Vagina (tissue), 2 donors: Measurements from ENCODE around the gene REV1. TPM values are rescaled to one million over a fixed set of nuclear protein-coding genes. Genes with fewer than 3 reads are reported as not detected.

Experiments used
- DNase-seq, 2 donors: peaks; one replicate each; pipeline ENCODE4 v3.0.0-alpha.2; 2017; ENCODE audit errors: extremely low spot score in 2 of 2
- H3K27ac ChIP-seq: fragments of 200-600 bp; sonication (generic); one replicate; pipeline ENCODE4 v1.5.1; 2019
- H3K27me3 ChIP-seq: fragments of 200-600 bp; sonication (generic); one replicate; pipeline ENCODE4 v1.5.1; 2019
- H3K36me3 ChIP-seq, 2 donors: fragments of 200-600 bp; sonication (generic); one replicate each; pipeline ENCODE4 v1.5.1; 2017 to 2019
- H3K4me1 ChIP-seq: fragments of 200-600 bp; sonication (generic); one replicate; pipeline ENCODE4 v1.5.1; 2019
- H3K4me3 ChIP-seq, 2 donors: fragments of 200-600 bp; sonication (generic); 1 replicate in 1 of 2; 2 replicates in 1 of 2; pipeline ENCODE4 v1.5.1; 2016 to 2019
- H3K9me3 ChIP-seq: fragments of 200-600 bp; sonication (generic); one replicate; pipeline ENCODE4 v1.5.1; 2019
- CTCF ChIP-seq, 3 experiments: fragments of 450-650 bp in 2 of 3; fragments of 200-600 bp in 1 of 3; sonication (generic) in 1 of 3; IDR thresholded peaks; one replicate each; pipeline ENCODE4 v1.5.1; 2017 to 2019; ENCODE audit warnings: antibody characterized with exemption in 3 of 3, mild to moderate bottlenecking in 2 of 3, moderate library complexity in 2 of 3
- POLR2A ChIP-seq, 2 donors: fragments of 450-650 bp; IDR thresholded peaks; one replicate each; pipeline ENCODE4 v1.6.1; 2017; ENCODE audit warnings: antibody characterized with exemption in 2 of 2, mild to moderate bottlenecking in 2 of 2, moderate library complexity in 2 of 2
- POLR2AphosphoS5 ChIP-seq, 2 donors: sonication (generic); formaldehyde crosslinking; IDR thresholded peaks; one replicate each; pipeline ENCODE4 v1.9.0; 2017; ENCODE audit warnings: antibody characterized with exemption in 2 of 2, mild to moderate bottlenecking in 2 of 2, low read depth in 1 of 2; ENCODE audit not compliant: insufficient read depth in 1 of 2
- intact Hi-C: fragments of 100-400 bp; cut with DNase I; formaldehyde crosslinking; loops from one replicate; pipeline ENCODE4 v1.15.1; 2023
- total RNA-seq: library from RNA; depleted of rRNA; stranded (reverse); fragments of >200 nt; gene quantifications from one replicate; pipeline ENCODE4 v1.2.3, GENCODE V29; 2016

REV1 gene
- total RNA-seq, 1 donor from 2014 or later, result 102 TPM

DNA sequence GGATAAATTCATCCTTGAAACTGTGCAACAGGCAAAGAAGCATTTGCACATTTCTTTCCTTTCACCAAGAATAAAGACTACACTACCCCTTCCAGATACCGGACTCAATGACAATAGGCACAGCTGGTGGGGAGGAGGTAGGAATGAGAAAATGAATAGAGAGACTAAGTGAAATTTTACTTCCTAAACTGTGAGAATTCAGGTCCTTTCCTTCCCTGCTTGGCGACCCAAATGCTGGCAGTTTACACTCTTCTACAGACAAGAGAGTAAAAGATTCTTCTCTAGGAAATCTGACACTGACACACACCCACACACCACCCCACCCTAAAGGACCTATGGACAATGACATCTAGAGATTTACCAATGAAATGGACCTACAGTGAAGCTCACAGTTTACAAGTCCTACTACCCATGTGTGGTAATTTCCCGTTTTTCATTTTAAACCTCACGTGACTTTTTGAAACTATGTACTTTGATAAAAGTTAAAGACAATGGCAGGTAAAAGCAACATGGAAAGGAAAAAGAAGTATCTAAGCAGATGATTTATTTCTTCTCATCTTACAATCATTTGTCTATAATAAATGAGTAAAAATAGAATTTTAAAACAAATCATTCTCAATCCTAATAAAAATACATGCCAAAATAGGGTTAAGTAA, 27.9 kb downstream of the REV1 start:
- no peaks in the 10 kb centered on the region for H3K9me3 ChIP-seq
- peaks cover 0 to 30% of the 10 kb centered on the region in 2 donors for H3K36me3 ChIP-seq

GRCh38 chr2:99458529-99458928, 31.3 kb downstream of the REV1 start:
- H3K36me3 ChIP-seq, result peaks cover 0 to 49% of the 10 kb centered on the region in 2 donors
- intact Hi-C loops, result no loop called here
- no peak for TF ChIP-seq POLR2AphosphoS5 (IDR thresholded peaks at IDR 0.05; ENCODE audit: insufficient read depth in 1 of 2, low read depth in 1 of 2)

More for the DNA sequence above, 27.9 kb downstream of the REV1 start:
- intact Hi-C loops, result no loop called here
- no peaks in the 10 kb centered on the region for H3K27me3 ChIP-seq
- DNase-seq, result no peak
- no peak overlapping the region for H3K4me3 ChIP-seq
- no peak overlapping the region for H3K27ac ChIP-seq
- TF ChIP-seq CTCF (IDR thresholded peaks at IDR 0.05), result no peak
- TF ChIP-seq POLR2A (IDR thresholded peaks at IDR 0.05), result no peak
- TF ChIP-seq POLR2AphosphoS5 (IDR thresholded peaks at IDR 0.05; ENCODE audit: insufficient read depth in 1 of 2, low read depth in 1 of 2), result no peak
- H3K4me1 ChIP-seq, result no peaks in the 10 kb centered on the region

DNA sequence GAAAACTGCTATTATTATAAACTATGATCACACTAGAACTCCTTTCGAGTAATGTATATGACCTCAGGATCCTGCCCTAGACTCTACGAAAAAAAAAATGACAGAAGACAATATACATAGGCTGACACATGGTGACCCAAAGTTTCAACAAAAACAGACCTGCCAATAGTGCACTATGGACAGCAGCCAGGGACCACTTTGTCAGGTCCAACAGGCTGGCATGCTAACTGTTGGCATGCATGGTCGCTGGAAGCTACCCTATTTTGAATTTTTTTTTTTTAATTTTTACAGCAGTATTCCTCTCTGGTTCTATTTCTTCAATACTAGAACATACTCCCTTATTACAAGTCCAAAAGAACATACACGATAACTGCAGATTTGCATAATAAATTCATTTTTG, 38.1 kb downstream of the REV1 start:
- DNase-seq, result no peak
- no peaks in the 10 kb centered on the region for H3K4me1 ChIP-seq
- H3K9me3 ChIP-seq, result no peaks in the 10 kb centered on the region
- H3K4me3 ChIP-seq, result no peak overlapping the region
- no peak overlapping the region for H3K27ac ChIP-seq
- intact Hi-C loops, result no loop called here
- TF ChIP-seq POLR2AphosphoS5 (IDR thresholded peaks at IDR 0.05; ENCODE audit: insufficient read depth in 1 of 2, low read depth in 1 of 2), result no peak
- no peak for TF ChIP-seq POLR2A (IDR thresholded peaks at IDR 0.05)
- no peak for TF ChIP-seq CTCF (IDR thresholded peaks at IDR 0.05)
- peaks cover 0 to 27% of the 10 kb centered on the region in 2 donors for H3K36me3 ChIP-seq
- no peaks in the 10 kb centered on the region for H3K27me3 ChIP-seq

More at GRCh38 chr2:99458529-99458928, 31.3 kb downstream of the REV1 start:
- Histone ChIP-seq H3K27ac (no peak overlapping the region), H3K4me1 (no peaks in the 10 kb centered on the region), H3K27me3 (no peaks in the 10 kb centered on the region), H3K9me3 (no peaks in the 10 kb centered on the region), H3K4me3 (no peak overlapping the region)
- no peak for DNase-seq

GRCh38 chr2:99451280-99451679, 38.5 kb downstream of the REV1 start:
- intact Hi-C loops, result no loop called here
- no peak overlapping the region for H3K4me3 ChIP-seq

GRCh38 chr2:99450199-99450598, 39.6 kb downstream of the REV1 start:
- no peak for DNase-seq
- H3K4me3 ChIP-seq, result no peak overlapping the region
- no peak overlapping the region for H3K27ac ChIP-seq
- intact Hi-C loops, result no loop called here
- H3K4me1 ChIP-seq, result no peaks in the 10 kb centered on the region
- TF ChIP-seq POLR2A (IDR thresholded peaks at IDR 0.05) (no peak), POLR2AphosphoS5 (IDR thresholded peaks at IDR 0.05; ENCODE audit: insufficient read depth in 1 of 2, low read depth in 1 of 2) (no peak), CTCF (IDR thresholded peaks at IDR 0.05) (no peak)
- peaks cover 0 to 13% of the 10 kb centered on the region in 2 donors for H3K36me3 ChIP-seq
- H3K9me3 ChIP-seq, result no peaks in the 10 kb centered on the region
- H3K27me3 ChIP-seq, result no peaks in the 10 kb centered on the region

More at GRCh38 chr2:99451280-99451679, 38.5 kb downstream of the REV1 start:
- Histone ChIP-seq H3K36me3 (peaks cover 0 to 23% of the 10 kb centered on the region in 2 donors), H3K4me1 (no peaks in the 10 kb centered on the region), H3K9me3 (no peaks in the 10 kb centered on the region), H3K27ac (no peak overlapping the region), H3K27me3 (no peaks in the 10 kb centered on the region)
- TF ChIP-seq POLR2A (IDR thresholded peaks at IDR 0.05) (no peak), CTCF (IDR thresholded peaks at IDR 0.05) (no peak), POLR2AphosphoS5 (IDR thresholded peaks at IDR 0.05; ENCODE audit: insufficient read depth in 1 of 2, low read depth in 1 of 2) (no peak)
- no peak for DNase-seq
